KMS-11 (cell line): Measurements from ENCODE around the gene C19orf53.
A peak's percentile ranks its signal among the peaks of the same experiment; 100 is the strongest.

Source experiments
- H2AFZ ChIP-seq: fragments of 200-600 bp; sonication (generic); 2 replicates; pipeline ENCODE4 v1.6.1; 2016; ENCODE audit warnings: antibody characterized with exemption, mixed run types, low read depth
- H3K27ac ChIP-seq: fragments of 200-600 bp; sonication (generic); 2 replicates; pipeline ENCODE4 v1.6.1; 2016; ENCODE audit warnings: mild to moderate bottlenecking, mixed run types
- H3K27me3 ChIP-seq: fragments of 200-600 bp; sonication (generic); 2 replicates; pipeline ENCODE4 v1.6.1; 2017; ENCODE audit warnings: mild to moderate bottlenecking, low read depth, mixed run types, moderate library complexity; ENCODE audit not compliant: insufficient read depth
- H3K36me3 ChIP-seq: fragments of 200-600 bp; sonication (generic); 2 replicates; pipeline ENCODE4 v1.6.1; 2017; ENCODE audit warnings: mild to moderate bottlenecking, mixed run types; ENCODE audit not compliant: insufficient read depth
- H3K4me1 ChIP-seq: fragments of 200-600 bp; sonication (generic); 2 replicates; pipeline ENCODE4 v1.6.1; 2016; ENCODE audit warnings: mild to moderate bottlenecking, low read depth, mixed run types; ENCODE audit not compliant: poor library complexity, severe bottlenecking
- H3K4me2 ChIP-seq: fragments of 200-600 bp; sonication (generic); 2 replicates; pipeline ENCODE4 v1.7.0; 2016; ENCODE audit warnings: mild to moderate bottlenecking, mixed run types
- H3K4me3 ChIP-seq: fragments of 200-600 bp; sonication (generic); IDR thresholded peaks from 2 replicates; pipeline ENCODE4 v1.6.1; 2017; ENCODE audit warnings: low read depth, low read length, mixed read lengths; ENCODE audit not compliant: insufficient read depth
- H3K79me2 ChIP-seq: fragments of 200-600 bp; sonication (generic); 2 replicates; pipeline ENCODE4 v1.6.1; 2016; ENCODE audit warnings: low read depth, mixed run types; ENCODE audit not compliant: insufficient read depth
- H3K9ac ChIP-seq: fragments of 200-600 bp; sonication (generic); 2 replicates; pipeline ENCODE4 v1.6.1; 2016; ENCODE audit warnings: mild to moderate bottlenecking, mixed run types
- H4K20me1 ChIP-seq: fragments of 200-600 bp; sonication (generic); 2 replicates; pipeline ENCODE4 v1.6.1; 2016; ENCODE audit warnings: mild to moderate bottlenecking, mixed run types; ENCODE audit not compliant: insufficient read depth
- TF ChIP-seq, protein P1 (sequence below): fragments of 200-600 bp; sonication (generic); conservative IDR thresholded peaks from 2 replicates; pipeline ENCODE4 v1.6.1; 2017; ENCODE audit warnings: low read depth, mild to moderate bottlenecking, antibody characterized with exemption, low read length, moderate library complexity, mixed read lengths

Gene C19orf53

DNA sequence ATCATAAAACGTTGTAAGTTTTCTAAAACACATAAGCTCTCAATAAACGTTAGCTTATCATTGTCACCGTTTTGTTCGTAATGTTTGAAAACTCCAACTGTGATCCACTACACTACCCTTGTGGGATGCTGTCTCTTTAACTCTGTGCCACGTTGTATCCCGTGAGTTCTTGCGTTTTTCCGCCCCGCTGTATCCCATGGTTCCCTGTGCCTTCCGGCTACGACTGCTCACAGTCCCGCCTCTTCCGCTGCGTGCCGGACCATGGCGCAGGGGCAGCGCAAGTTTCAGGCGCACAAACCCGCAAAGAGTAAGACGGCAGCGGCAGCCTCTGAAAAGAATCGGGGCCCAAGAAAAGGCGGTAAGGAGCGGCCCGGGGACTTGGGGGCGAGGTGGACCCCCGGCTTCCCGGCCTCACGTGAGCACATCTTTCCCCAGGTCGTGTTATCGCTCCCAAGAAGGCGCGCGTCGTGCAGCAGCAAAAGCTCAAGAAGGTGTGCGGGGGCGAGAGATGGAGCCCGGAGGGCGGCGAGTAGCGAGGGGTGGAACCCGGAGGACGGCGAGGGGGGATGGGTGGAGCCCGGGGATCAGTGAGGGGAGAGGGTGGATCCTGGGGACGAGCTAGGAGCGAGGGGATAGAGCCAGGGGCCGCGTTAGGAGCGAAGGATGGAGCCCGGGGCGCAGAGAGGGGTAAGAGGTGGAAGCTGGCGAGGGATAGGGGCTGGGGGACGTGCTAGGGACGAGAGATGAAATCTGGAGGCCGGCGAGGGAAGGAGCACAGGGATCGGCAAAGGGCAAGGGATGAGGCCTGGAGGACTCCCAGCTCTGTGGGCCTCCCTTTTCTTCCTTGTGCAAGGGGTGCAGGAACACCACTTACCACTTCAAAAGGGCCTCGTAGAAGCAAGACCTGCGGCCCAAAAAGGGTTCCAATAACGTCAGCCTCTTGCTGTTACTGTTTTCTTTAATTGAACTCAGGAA is at the start of gene C19orf53:
TSS of gene C19orf53 (plus strand) at position 240 of the 975 bp plus-strand sequence. CDS start at position 262, 22 bp downstream.
- TF ChIP-seq, protein P1, sequence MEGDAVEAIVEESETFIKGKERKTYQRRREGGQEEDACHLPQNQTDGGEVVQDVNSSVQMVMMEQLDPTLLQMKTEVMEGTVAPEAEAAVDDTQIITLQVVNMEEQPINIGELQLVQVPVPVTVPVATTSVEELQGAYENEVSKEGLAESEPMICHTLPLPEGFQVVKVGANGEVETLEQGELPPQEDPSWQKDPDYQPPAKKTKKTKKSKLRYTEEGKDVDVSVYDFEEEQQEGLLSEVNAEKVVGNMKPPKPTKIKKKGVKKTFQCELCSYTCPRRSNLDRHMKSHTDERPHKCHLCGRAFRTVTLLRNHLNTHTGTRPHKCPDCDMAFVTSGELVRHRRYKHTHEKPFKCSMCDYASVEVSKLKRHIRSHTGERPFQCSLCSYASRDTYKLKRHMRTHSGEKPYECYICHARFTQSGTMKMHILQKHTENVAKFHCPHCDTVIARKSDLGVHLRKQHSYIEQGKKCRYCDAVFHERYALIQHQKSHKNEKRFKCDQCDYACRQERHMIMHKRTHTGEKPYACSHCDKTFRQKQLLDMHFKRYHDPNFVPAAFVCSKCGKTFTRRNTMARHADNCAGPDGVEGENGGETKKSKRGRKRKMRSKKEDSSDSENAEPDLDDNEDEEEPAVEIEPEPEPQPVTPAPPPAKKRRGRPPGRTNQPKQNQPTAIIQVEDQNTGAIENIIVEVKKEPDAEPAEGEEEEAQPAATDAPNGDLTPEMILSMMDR: no peak
- Histone ChIP-seq H3K9ac (peak within 1 kb of the TSS; percentile 70), H3K79me2 (peaks cover 18% of the 10 kb centered on the region), H2AFZ (peak within 1 kb of the TSS; percentile 81; the same call in 1 of the 2 replicates), H3K4me2 (peak within 1 kb of the TSS; percentile 81), H3K27ac (peak within 1 kb of the TSS; percentile 40), H3K4me1 (peaks cover 11% of the 10 kb centered on the region), H3K36me3 (no peaks in the 10 kb centered on the region; the same call in 1 of the 2 replicates), H3K27me3 (no peaks in the 10 kb centered on the region), H3K4me3 (no peak within 1 kb of the TSS), H4K20me1 (no peaks in the 10 kb centered on the region)

DNA sequence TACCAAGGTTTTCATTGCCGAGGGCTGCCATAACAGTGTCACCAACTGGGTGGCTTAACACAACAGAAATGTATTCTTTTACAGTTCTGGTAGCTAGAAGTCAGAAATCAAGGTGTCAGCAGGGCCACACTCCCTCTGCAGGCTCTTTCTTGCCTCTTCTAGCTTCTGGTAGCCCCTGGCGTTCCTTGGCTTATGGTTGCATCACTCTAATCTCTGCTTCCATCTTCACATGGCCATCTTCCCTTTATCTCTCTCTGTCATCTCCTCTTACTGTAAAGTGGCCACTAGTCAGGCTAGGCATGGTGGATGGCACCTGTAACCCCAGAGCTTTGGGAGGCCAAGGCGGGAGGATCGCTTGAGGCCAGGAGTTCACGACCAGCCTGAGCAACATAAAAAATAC is 47.9 kb upstream of the C19orf53 start:
- H3K4me3 ChIP-seq: no peak overlapping the region
- H3K4me2 ChIP-seq: no peak overlapping the region
- peaks cover 5% of the 10 kb centered on the region for H3K4me1 ChIP-seq
- TF ChIP-seq, protein P1: no peak
- no peak overlapping the region for H3K9ac ChIP-seq
- H4K20me1 ChIP-seq: no peaks in the 10 kb centered on the region
- no peak overlapping the region for H3K27ac ChIP-seq
- H3K36me3 ChIP-seq: no peaks in the 10 kb centered on the region
- H2AFZ ChIP-seq: no peak overlapping the region
- H3K79me2 ChIP-seq: no peaks in the 10 kb centered on the region
- peaks cover 14% of the 10 kb centered on the region for H3K27me3 ChIP-seq

DNA sequence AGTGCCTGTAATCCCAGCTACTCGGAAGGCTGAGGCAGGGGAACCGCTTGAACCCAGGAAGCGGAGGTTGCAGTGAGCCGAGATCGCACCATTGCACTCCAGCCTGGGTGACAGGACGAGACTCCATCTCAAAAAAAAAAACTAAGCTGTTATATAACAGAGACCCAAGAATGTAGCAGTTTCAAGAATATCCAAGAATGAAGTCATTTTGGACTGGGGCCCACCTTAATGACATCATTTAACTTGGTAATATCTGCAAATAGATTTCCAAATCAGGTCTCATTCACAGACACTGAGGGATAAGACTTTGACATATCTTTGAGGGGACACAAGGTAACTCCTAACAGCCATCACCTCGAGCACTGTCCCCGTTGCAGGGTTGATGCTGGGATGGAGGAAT is 46.5 kb upstream of the C19orf53 start:
- no peaks in the 10 kb centered on the region for H3K36me3 ChIP-seq
- H4K20me1 ChIP-seq: no peaks in the 10 kb centered on the region
- TF ChIP-seq, protein P1: no peak
- no peaks in the 10 kb centered on the region for H3K79me2 ChIP-seq
- H3K4me2 ChIP-seq: no peak overlapping the region
- no peak overlapping the region for H2AFZ ChIP-seq
- H3K27me3 ChIP-seq: peaks cover 14% of the 10 kb centered on the region
- H3K4me1 ChIP-seq: peaks cover 8% of the 10 kb centered on the region
- no peak overlapping the region for H3K9ac ChIP-seq
- no peak overlapping the region for H3K27ac ChIP-seq
- no peak overlapping the region for H3K4me3 ChIP-seq

DNA sequence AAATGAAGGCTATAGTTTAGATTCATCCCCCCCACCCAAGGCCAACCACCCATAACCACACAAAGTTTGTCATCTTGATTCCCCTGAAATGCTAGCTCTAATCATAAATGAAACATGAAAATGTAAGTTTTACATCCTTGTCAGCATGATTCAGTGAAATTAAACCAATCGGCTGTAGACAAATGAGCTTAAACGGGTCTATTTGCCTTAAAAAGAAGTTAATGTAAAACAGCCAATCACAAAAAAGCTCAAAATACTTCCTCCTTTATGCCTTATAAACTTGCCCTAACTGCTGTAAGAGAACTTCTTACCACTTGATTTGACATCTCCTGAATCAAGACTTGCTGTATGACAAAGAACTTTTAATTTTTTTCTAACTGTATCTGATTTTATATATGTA is 44.4 kb upstream of the C19orf53 start:
- no peak overlapping the region for H3K9ac ChIP-seq
- H3K79me2 ChIP-seq: no peaks in the 10 kb centered on the region
- no peak overlapping the region for H2AFZ ChIP-seq
- peaks cover 8% of the 10 kb centered on the region for H3K4me1 ChIP-seq
- TF ChIP-seq, protein P1: no peak
- H4K20me1 ChIP-seq: no peaks in the 10 kb centered on the region
- no peaks in the 10 kb centered on the region for H3K36me3 ChIP-seq
- H3K27me3 ChIP-seq: peaks cover 1% of the 10 kb centered on the region
- no peak overlapping the region for H3K4me3 ChIP-seq
- H3K4me2 ChIP-seq: no peak overlapping the region
- no peak overlapping the region for H3K27ac ChIP-seq
